GM23248 (cell line): ENCODE results near the gene P3H4. TPM values are rescaled to one million over a fixed set of nuclear protein-coding genes. Genes with fewer than 3 reads are reported as not detected.

Experiments
- DNase-seq: peaks from one replicate; pipeline ENCODE4 v3.0.0-alpha.2; 2015
- H2AFZ ChIP-seq: fragments of 200-600 bp; sonication (generic); 2 replicates; pipeline ENCODE4 v1.6.1; 2016; ENCODE audit warnings: antibody characterized with exemption
- H3F3A ChIP-seq: fragments of 200-600 bp; sonication (generic); 2 replicates; pipeline ENCODE4 v1.6.1; 2016; ENCODE audit warnings: mild to moderate bottlenecking, antibody characterized with exemption, mixed run types; ENCODE audit not compliant: insufficient read depth
- H3K27ac ChIP-seq: fragments of 200-600 bp; sonication (generic); 2 replicates; pipeline ENCODE4 v1.5.1; 2016; ENCODE audit warnings: mild to moderate bottlenecking
- H3K27me3 ChIP-seq: fragments of 200-600 bp; sonication (generic); replicated peaks from 2 replicates; pipeline ENCODE4 v1.6.1; 2016; ENCODE audit warnings: mild to moderate bottlenecking; ENCODE audit not compliant: insufficient read depth
- H3K36me3 ChIP-seq: fragments of 200-600 bp; sonication (generic); 2 replicates; pipeline ENCODE4 v1.6.1; 2016; ENCODE audit warnings: low read depth, mild to moderate bottlenecking
- H3K4me1 ChIP-seq: fragments of 200-600 bp; sonication (generic); 2 replicates; pipeline ENCODE4 v1.6.1; 2016; ENCODE audit warnings: mild to moderate bottlenecking; ENCODE audit not compliant: insufficient read depth
- H3K4me2 ChIP-seq: fragments of 200-600 bp; sonication (generic); one replicate; pipeline ENCODE4 v1.6.1; 2016; ENCODE audit warnings: mild to moderate bottlenecking; ENCODE audit not compliant: unreplicated experiment
- H3K4me3 ChIP-seq: fragments of 200-600 bp; sonication (generic); 2 replicates; pipeline ENCODE4 v1.5.1; 2016; ENCODE audit warnings: mild to moderate bottlenecking
- H3K79me2 ChIP-seq: fragments of 200-600 bp; sonication (generic); 2 replicates; pipeline ENCODE4 v1.6.1; 2016; ENCODE audit warnings: mild to moderate bottlenecking; ENCODE audit not compliant: insufficient read depth
- H3K9ac ChIP-seq: fragments of 200-600 bp; sonication (generic); 2 replicates; pipeline ENCODE4 v1.6.1; 2016; ENCODE audit warnings: mild to moderate bottlenecking
- H3K9me2 ChIP-seq: fragments of 200-600 bp; sonication (generic); 2 replicates; pipeline ENCODE4 v1.6.1; 2016; ENCODE audit warnings: mixed run types, mild to moderate bottlenecking, moderate library complexity; ENCODE audit not compliant: insufficient read depth
- H3K9me3 ChIP-seq: fragments of 200-600 bp; sonication (generic); one replicate; pipeline ENCODE4 v1.6.1; 2017; ENCODE audit warnings: low read depth
- H4K20me1 ChIP-seq: fragments of 200-600 bp; sonication (generic); 2 replicates; pipeline ENCODE4 v1.6.0; 2016; ENCODE audit not compliant: insufficient read depth
- EZH2 ChIP-seq: fragments of 200-600 bp; sonication (generic); IDR thresholded peaks from 2 replicates; pipeline ENCODE4 v1.6.1; 2018; ENCODE audit warnings: antibody characterized with exemption, mild to moderate bottlenecking; ENCODE audit not compliant: insufficient read depth, poor library complexity, severe bottlenecking
- EZH2phosphoT487 ChIP-seq: fragments of 200-600 bp; sonication (generic); IDR thresholded peaks from 2 replicates; pipeline ENCODE4 v1.6.1; 2018; ENCODE audit warnings: antibody characterized with exemption, moderate library complexity, mild to moderate bottlenecking, low read depth; ENCODE audit not compliant: insufficient read depth
- WGBS, 2 experiments: methylation state at CpG; one replicate each; pipeline ENCODE4 v1.1.6; 2015 to 2017; ENCODE audit warnings: low lambda C conversion rate in 2 of 2, low coverage in 1 of 2; ENCODE audit errors: missing lambda C conversion rate in 2 of 2; 5-methylcytosine and 5-hydroxymethylcytosine counted together
- in situ Hi-C: fragments of 300-500 bp; cut with MboI; formaldehyde crosslinking; loops from 2 replicates; pipeline ENCODE4 v1.15.0; 2020
- polyA plus RNA-seq: library from polyadenylated mRNA; unstranded; fragments of >200 nt; fragmentation: Nextera tagmentation; extraction: Ambion mirVana; gene quantifications from 2 replicates; pipeline ENCODE4 v1.2.1, GENCODE V29; 2016
- total RNA-seq: library from RNA; depleted of rRNA; stranded (reverse); fragments of >200 nt; shearing (Covaris generic); gene quantifications from 2 replicates; pipeline ENCODE4 v1.2.3, GENCODE V29; 2014

Gene P3H4
- total and polyA plus RNA-seq, 2 experiments from 2014 or later = 96.9 to 161 TPM

- H3K9me3 ChIP-seq = no peaks in the 10 kb centered on the region
- peak within 1 kb of the TSS; percentile 82 for H3K9ac ChIP-seq
- DNase-seq = no peak
- H3K4me3 ChIP-seq = peak within 1 kb of the TSS; percentile 80
- no peaks in the 10 kb centered on the region; the same call in 1 of the 2 replicates for H3K36me3 ChIP-seq
- in situ Hi-C loops = no loop called here
- H3K79me2 ChIP-seq = peaks cover 16% of the 10 kb centered on the region
- no peaks in the 10 kb centered on the region for H3F3A ChIP-seq
- H3K27ac ChIP-seq = no peak within 1 kb of the TSS
- H3K4me1 ChIP-seq = 0 out of 2 replicates have a peak, but pooled peaks cover 5% of the 10 kb centered on the region
- TF ChIP-seq EZH2 (no peak), EZH2phosphoT487 (no peak)
- H3K9me2 ChIP-seq = no peaks in the 10 kb centered on the region
- no peaks in the 10 kb centered on the region for H4K20me1 ChIP-seq
- WGBS, 2 experiments = 92% methylated on average over 15 of the region's 15 CpGs
- H2AFZ ChIP-seq = peak within 1 kb of the TSS; percentile 93
- no peaks in the 10 kb centered on the region for H3K27me3 ChIP-seq
- peak within 1 kb of the TSS; percentile 81 for H3K4me2 ChIP-seq
These were observed 26.2 kb upstream of the P3H4 start, which contains the start of gene KLHL10 for GRCh38 chr17:41837761-41838538. TSS of gene KLHL10 (plus strand) at chr17:41837825. CDS start at chr17:41837933, 108 bp downstream.

DNA sequence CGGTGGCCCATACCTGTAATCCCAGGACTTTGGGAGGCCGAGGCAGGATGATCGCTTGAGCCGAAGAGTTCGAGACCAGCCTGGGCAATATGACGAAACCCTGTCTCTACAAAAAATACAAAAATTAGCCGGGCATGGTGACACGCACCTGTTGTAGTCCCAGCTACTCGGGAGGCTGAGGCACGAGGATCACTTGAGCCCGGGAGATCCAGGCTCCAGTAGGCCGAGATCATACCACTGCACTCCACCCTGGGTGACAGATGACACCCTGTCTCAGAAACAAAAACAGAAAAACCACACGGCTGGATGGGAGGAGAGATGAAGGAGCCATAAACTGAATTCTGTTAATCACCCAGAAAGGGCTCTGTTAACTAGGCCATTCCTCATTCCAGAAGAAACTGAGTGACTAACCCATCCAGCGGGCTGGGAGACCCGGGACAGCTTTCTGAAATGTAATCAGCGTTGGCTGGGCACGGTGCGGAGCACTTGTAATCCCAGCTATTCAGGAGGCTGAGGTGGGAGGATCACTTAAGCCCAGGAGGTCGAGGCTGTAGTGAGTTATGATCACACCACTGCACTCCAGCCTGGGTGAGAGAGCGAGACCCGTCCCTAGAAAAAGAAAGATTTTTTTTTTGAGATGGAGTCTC, 24.9 kb upstream of the P3H4 start:
- Histone ChIP-seq H3K27ac (no peak overlapping the region), H3K27me3 (no peaks in the 10 kb centered on the region), H3K4me3 (peak overlapping the region; percentile 80), H4K20me1 (no peaks in the 10 kb centered on the region), H3K9me3 (no peaks in the 10 kb centered on the region), H3K36me3 (no peaks in the 10 kb centered on the region; the same call in 1 of the 2 replicates), H3K9ac (peak overlapping the region; percentile 82), H3K9me2 (no peaks in the 10 kb centered on the region), H3K4me2 (peak overlapping the region; percentile 81), H3F3A (no peaks in the 10 kb centered on the region), H3K79me2 (peaks cover 16% of the 10 kb centered on the region), H3K4me1 (0 out of 2 replicates have a peak, but pooled peaks cover 5% of the 10 kb centered on the region), H2AFZ (peak overlapping the region; percentile 93)
- in situ Hi-C loops = no loop called here
- TF ChIP-seq EZH2phosphoT487 (no peak), EZH2 (no peak)
- 34 to 39% methylated on average over 21 of the region's 21 CpGs for WGBS, 2 experiments
- DNase-seq = peak; percentile 38

- peak; percentile 68 for DNase-seq
- H3K27ac ChIP-seq = no peak within 1 kb of the TSS
- in situ Hi-C loops = no loop called here
These were observed 24.2 kb upstream of the P3H4 start, which contains the start of gene NT5C3B for GRCh38 chr17:41835800-41836549. TSS of gene NT5C3B (minus strand) at chr17:41836232. CDS start at chr17:41836193, 39 bp downstream.

More at GRCh38 chr17:41835800-41836549, 24.2 kb upstream of the P3H4 start, which contains the start of gene NT5C3B:
- no peak for TF ChIP-seq EZH2
- no peak for TF ChIP-seq EZH2phosphoT487
- peak within 1 kb of the TSS; percentile 82 for H3K4me2 ChIP-seq
- H3K79me2 ChIP-seq = peaks cover 16% of the 10 kb centered on the region
- no peaks in the 10 kb centered on the region for H3K27me3 ChIP-seq
- no peaks in the 10 kb centered on the region for H3K9me3 ChIP-seq
- peak within 1 kb of the TSS; percentile 80 for H3K4me3 ChIP-seq
- peak within 1 kb of the TSS; percentile 93 for H2AFZ ChIP-seq
- peak within 1 kb of the TSS; percentile 82 for H3K9ac ChIP-seq
- 0 out of 2 replicates have a peak, but pooled peaks cover 5% of the 10 kb centered on the region for H3K4me1 ChIP-seq
- no peaks in the 10 kb centered on the region; the same call in 1 of the 2 replicates for H3K36me3 ChIP-seq
- WGBS, 2 experiments = 1% methylated on average over 59 to 72 of the region's 72 CpGs
- no peaks in the 10 kb centered on the region for H3F3A ChIP-seq
- H3K9me2 ChIP-seq = no peaks in the 10 kb centered on the region
- no peaks in the 10 kb centered on the region for H4K20me1 ChIP-seq
